Measurements from ENCODE around the gene STAT6.
"Not testable (repeated sequence)": the region's sequence is repeated elsewhere in the genome, so short reads cannot be mapped to it uniquely, and the experiment has no call there.

STAT6 gene

DNA sequence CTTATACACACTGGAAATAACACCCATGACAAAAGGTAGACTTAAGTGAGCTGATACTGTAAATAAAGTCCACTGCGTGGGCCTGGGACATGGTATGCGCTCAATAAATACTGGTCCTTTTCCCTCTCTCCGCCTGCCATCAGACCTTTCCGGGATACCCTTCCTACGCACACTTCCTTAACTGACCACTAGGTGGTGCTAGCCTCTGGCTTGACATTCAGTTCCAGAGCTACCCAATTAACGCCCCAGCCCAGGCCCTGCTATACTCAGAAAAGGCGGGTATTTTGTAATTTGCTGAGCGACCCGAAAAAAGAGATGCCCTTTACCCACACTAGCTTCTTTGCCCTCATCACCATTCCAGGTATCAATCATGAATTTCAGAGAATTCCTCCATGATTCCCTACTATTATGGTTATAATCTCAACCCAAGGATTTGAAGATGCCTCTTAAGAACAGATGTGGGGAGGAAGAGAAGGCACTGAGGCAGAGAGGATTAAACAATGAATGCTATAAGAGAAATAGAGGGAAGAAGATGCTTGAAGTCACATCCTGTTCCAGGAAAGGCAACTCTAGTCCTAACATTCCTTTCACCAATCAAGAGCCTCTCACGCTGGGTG is 13.2 kb upstream of the STAT6 start:
- peak; percentile 65 for DNase-seq

DNA sequence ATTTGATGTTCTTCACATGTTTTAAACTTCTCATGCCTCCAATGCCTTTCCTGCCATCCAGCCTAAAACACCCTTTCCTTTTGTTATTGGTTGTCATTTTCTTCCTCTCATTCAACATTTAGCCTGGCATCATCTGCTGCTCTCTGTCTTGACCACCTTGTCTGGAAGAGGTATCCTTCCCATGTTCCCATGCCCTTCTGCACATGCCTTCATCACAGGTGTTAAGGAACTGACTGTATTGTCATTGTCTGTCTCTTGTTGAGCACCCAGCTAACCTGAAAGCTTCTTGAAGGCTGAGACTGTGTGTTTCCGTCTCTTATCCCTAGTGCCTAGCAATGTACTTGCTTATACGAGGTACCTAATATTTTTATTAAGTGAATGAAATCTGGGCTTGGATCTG is 12.7 kb upstream of the STAT6 start:
- no peak for DNase-seq

DNA sequence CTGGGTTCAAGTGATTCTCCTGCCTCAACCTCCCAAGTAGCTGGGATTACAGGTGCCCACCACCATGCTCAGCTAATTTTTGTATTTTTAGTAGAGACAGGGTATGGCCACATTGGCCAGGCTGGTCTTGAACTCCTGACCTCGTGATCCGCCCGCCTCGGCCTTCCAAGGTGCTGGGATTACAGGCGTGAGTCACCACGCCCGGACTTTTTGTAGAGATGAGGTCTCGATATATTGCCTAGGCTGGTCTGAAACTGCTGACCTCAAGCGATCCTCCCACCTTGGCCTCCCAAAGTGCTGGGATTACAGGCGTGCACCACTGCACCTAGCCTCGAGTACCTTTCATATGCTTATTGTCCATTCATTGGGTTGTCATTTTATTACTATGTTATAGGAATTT is 9.6 kb upstream of the STAT6 start:
- not testable (repeated sequence) for DNase-seq

DNA sequence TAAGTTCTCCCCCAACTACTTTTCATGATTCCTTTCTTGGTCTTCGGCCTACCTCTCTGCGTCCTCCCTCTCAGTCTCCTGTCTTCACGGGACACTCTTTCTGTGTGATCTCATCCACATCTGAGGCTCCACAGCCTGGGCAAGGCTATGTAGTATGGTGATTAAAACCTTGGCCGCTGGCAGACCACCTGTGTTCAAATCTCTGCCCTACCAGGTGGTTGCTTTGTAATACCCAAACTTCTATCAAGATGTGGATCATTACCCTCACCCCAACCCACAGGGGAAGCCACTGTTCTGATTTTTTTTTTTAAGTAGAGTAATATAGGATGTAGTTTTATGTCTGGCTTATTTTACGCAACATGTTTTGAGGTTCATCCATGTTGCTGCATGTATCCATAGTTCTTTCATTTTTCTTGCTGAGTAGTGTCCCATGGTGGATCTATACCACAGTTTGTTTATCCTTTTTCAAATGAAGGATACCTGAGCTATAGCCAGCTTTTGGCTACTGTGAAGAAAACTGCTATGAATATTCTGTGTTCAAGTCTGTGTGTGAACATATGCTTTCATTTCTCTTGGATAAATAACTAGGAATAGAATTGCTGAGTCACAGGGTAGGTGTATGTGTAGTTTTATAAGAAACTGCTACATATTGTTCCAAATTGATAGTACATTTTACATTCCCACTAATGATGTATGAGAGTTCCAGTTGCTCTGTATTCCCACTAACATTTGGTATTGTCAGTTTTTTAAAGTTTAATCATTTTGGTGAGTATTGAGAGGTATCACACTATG is 8.3 kb upstream of the STAT6 start:
- DNase-seq = no peak

DNA sequence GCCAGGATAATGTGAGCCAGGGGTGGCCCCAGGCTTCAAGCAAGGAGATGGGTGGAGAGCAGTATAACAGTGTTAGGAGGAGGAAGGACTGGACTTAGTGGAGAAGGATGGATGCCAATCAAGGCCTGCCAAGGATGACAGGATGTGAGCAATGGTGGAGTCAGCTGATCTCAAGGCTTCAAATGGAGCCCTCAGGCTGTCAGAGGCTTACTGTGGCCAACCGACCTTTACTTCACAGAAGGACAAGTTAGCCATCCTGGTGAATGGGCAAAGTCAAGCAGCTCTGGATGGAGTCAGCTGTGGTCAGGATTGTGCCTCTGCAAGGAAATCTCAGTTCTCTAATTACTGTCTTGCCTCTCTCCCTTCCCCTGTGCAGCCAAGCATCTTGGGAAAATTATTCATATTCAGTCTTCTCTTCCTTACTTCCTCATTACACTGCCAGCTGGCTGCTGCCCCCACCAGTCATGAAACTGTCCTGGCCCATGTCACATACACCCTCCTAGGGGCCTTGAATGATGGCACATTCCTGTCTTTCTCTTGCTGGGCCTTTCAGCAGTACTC is 7.6 kb upstream of the STAT6 start:
- no peak for DNase-seq

- DNase-seq = no peak
Observed at GRCh38 chr12:57116580-57117281, 5.6 kb upstream of the STAT6 start.

DNA sequence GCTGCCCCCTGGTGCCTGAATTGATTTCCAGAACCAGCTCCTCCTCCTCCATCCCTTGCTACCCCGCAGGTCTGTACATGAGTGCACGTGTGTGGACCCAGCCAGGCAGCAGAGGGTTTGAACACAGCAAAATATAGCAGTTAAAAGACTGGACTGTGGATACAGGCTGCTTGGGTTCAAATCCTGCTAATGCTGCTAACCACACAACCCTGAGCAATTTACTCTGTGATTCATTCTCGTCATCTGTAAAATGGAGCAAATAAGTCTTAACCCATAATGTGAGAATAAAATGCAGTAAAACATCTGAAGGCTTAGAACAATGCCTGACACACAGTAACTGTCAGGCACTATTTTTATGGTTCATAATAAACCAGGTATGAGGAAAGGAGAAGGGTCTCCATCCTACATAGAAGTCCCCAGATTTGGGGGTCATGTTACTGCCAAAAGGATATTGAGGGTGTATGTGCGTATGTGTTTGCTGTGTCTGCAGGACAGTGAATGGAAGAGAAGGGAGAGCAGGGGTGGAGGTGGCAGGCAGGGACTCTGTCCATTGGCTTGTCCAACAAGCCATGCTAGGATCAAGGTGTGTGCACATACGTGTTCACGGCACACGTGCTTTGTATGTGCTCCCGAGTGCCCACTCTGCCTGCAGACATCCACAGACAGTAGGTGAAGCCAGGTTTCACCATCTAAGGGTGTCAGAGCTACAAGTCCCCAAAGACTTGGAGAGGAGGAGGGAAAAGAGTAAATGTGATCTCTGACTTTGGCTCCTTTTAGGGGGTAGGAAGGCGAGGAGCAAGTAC is 1.5 kb upstream of the STAT6 start:
- DNase-seq = no peak

GRCh38 chr12:57110104-57111030 is 795 bp downstream of the STAT6 start:
- DNase-seq = peak; percentile 80

DNA sequence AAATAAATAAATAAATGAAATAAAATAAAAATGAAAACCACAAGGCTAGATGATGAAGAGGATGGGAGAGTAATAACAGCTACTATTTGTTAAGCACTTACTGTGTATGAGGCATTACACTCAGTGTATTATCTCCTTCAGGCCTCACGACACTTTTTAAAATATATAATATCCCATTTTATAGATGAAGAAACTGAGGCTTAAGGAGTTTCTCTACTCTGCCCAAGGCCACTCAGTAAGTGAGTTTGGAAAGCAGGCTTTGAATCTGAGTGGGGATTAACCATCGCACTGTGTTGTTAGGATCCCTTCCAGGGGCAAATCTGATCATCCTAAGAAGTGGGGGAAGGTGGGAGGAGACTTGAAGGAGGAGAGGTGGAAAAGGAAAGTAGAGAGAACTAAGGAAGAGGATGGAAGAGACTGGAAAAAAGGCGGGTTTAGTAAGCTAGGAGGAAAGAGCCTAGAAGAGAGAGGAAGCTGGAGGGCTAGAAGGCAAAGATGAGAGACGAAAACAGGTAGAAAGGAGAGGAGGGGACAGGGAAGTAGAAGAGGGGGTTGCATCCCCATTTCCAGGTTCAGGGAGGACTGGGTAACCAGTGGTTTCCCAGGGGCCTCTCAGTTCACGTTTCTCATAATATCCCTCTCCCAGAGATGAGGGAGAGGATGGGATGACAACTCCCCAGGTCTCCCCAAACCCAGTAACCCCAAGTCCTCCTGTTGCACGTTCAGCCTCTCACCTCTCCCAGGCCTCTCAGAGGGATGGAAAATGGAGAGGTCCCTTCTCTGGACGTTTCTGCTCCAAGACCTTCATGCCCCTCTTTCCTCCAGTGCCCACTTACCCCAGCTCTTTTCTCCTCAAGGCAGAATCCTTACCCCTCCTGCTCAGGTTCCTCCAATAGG is 1.7 kb downstream of the STAT6 start:
- no peak for DNase-seq

DNA sequence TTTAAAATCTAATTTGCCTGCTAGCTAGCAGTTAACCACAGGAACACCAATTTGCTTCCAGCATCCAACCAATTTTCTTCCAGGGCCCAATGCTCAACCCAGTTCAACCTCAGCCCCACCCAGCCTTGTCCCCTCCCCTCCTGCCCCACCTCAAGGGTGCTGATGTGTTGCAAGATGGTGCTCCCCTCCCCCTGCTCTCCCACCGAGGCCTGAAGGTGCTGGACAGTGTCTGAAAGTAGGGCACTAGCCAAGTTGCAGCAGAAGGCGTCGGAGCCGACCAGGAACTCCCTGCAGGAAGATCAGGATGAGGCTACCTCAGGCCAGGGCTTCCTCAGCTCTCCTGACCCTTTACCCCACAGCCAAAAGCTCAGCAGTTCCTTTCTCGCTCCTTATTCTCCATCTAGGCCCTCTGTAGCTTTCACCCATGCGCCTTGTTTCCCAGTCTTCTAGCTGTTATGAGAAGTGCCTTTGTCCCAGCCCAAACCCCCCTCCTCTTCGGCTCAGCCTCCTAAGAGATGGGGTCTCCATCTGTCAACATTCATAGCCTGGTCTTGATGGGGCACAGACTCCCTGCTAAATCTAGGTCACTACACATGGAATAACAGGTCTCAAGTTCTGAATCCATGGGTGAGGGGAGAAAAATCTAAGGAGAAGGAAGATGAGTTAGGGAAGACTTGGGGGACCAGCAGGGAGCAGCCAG is 3.6 kb downstream of the STAT6 start:
- DNase-seq = no peak

DNA sequence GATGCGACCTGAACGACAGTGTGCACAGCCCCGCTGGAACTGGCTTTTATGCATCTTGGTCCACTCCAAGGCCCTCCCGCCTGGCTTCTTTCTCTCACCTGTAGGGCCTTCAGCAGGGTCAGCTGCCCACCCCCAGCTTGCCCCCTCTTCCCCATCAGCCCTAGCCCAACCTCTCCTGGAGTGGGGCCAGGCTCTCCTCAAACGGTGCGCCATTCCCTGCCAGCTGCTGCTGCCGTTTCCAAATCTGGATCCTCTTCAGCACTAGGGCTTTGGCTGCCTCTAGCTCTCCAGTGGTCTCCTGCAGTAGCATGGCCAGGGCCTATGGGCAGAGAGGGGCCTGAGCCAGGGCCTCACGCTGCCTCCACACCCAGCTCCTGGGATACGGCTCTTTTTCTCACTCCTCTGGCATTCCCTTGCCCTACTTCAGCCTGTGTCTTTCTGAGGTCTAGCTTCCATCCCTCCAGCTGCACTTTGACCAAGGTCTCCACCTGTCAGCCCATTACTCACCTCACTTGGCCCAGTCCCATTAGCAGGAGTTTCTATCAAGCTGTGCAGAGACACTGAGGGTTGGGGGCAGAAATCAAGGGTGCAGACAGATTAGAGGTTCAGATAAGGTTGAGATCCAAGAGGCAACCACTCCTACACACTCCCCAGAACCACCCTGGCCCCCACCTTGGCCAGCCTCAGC is 5.0 kb downstream of the STAT6 start:
- DNase-seq = no peak

DNA sequence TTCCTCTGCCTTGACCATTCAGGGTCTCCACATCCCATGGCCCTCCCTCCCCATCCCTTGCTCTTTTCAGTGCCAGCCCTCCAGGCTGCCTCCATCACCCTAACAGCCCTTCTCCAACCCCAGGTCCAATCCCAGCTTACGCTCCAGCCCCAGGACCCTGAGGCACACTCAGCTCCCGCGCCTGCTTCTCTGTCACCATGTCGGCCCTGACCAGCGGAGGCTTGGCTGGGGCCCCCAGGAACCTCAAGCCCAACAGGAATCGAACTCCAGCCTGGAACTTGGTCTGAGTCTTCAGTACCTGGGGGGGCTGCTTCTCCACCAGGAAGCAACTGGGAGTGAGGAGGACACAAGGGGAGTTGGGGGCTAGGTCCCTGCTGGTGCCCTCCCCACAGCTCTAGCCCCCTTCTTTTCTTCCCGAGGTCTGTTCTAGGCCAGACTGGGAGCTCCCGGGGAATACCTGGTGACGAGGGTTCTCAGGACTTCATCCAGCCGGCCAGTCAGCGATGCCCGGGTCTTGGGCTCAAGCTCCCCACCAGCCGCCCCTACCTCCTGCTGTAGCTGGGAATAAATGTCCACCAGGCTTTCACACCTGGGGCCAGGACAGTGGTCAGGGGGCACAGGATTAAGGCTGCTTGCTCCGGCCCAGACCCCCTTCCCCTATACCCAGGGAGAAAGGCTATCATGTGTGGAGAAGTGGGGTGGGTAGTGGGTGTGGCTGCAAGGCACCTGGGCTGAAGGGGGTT is 6.0 kb downstream of the STAT6 start:
- DNase-seq = no peak

DNA sequence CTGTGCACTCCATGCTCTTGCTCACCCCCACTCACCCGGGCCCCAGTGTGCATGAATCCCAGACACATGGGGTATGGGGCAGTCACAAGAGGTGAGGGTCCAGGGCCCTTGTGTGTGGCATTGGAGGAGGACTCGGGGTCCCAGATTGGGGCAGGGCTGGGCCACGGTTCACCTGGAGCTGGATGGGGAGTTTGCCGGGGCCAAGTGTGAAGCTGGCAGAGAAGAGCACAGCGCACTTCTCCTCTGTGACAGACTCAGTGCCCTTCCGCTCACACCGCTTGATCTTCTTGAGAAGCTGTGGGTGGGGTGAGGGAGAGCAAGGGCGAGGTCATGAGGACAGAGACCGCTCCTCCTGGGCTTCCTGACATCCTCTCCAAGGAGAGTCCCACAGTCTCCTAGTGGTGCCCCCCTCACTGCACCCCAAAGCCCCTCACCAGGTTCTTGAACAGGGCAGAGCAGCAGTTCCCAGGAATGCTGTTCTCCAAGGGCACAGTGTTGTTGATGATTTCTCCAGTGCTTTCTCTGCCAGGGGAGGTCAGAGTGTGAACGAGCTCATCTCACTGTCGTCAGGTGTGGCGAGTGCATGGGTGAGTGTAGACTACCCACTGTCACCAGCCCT is 6.8 kb downstream of the STAT6 start:
- no peak for DNase-seq

DNA sequence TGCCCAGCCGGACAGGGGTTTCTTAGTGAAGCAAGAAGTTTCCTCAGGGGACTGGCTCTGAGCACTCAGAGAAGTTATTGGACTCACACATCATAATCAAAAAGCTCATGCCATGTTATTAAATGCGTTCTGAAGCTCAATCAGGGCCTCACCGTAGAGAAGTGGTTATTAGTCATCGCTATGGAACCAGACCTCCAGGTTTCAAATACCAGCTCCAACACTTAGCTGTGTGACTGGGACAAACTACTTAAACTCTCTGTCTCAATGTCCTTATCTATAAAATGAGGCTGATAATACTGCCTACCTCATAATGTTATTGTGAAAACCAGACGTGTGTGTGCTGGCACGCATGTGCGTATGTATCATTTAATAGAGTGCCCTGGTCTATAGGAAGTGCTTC is 7.3 kb downstream of the STAT6 start:
- DNase-seq = no peak

- DNase-seq = no peak
Observed at GRCh38 chr12:57101892-57102695, 9.1 kb downstream of the STAT6 start.

- DNase-seq = no peak
Observed at GRCh38 chr12:57099766-57100165, 11.4 kb downstream of the STAT6 start.

DNA sequence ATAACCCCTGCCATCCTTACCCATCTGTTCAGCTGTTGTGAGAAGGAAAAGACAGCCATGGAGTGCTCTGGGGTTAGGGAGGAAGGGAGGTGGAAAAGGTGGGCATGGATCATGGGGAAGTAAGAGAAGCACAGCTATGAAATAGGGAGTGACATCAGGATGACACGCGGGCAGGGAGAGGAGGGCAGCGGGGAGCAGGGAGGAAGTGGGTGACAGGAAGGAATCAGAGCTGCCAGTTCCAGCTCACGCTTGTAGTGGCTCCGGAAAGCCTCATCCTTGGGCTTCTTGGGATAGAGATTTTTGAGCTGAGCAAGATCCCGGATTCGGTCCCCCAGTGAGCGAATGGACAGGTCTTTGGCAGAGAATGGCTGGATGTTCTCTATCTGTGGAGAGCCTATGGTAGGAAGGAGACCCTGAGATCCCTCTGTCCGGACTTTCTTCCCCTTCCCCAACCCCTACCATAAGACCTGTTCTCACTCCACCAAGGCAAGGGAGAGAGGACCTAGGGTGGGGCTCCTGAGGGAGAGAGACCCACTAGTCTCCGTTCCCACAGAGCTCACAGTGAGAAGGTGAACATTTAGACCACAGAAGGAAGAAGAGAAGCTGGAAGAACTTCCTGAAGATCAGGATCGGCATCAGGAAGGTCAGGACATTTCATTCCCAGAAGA is 12.0 kb downstream of the STAT6 start:
- no peak for DNase-seq

Data from stimulated activated CD4-positive, alpha-beta T cell treated with anti-CD3 and anti-CD28 coated beads, Interleukin-4, amount 100 ng/mL, for 1 hour (primary cell).